HG03060 (cell line): Measurements from ENCODE around the gene TOMM40.
"Not testable (repeated sequence)": the region's sequence is repeated elsewhere in the genome, so short reads cannot be mapped to it uniquely, and the experiment has no call there.

Experiments used
- ATAC-seq: cut with Tn5 transposase; IDR thresholded peaks from one replicate; pipeline ENCODE4 v1.9.1; 2021; ENCODE audit warnings: low read depth, moderate number of reproducible peaks; ENCODE audit not compliant: unreplicated experiment

TOMM40 gene

DNA sequence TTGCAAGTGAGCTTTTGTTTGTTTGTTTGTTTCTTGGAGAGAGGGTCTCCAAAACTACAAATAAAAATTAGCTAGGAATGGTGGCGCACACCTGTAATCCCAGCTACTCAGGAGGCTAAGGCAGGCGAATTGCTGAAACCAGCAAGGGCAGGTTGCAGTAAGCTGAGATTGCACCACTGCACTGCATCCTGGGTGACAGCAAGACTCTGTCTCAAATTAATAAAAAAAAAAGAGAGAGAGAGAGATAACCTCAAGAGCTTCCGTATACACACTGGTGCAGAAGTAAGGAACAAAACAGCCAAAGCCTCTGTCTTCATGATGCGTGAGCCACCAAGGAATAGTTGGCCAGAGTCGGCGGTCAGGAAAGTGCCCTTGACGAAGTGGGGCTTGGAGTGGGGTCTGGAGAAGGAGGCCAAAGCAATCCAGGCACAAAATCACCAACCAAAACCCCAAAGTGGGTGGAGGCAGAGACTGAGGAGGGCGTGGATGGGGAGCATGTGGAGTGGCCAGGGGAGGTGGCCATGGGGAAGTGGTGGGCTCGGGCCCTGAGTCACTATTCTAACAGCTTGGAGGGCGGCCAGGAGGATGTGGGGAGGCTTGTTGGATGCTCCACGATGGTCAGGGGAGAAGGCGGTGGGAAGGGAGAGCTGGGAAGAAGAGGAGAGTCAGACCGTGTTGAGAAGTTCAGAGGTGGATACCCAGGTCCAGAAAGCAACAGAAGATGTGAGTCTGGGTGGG is 21.2 kb upstream of the TOMM40 start:
- no peak for ATAC-seq

DNA sequence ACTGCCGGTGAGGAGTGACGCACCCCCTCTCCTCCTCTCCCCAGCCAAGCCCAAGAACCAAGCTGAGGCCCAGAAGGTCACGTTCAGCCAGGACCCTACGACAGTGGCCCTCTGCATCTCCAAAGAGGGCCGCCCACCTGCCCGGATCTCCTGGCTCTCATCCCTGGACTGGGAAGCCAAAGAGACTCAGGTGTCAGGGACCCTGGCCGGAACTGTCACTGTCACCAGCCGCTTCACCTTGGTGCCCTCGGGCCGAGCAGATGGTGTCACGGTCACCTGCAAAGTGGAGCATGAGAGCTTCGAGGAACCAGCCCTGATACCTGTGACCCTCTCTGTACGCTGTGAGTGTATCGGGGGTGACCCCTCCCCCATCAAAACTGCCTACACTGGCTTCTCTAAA is 19.2 kb upstream of the TOMM40 start:
- ATAC-seq = no peak

DNA sequence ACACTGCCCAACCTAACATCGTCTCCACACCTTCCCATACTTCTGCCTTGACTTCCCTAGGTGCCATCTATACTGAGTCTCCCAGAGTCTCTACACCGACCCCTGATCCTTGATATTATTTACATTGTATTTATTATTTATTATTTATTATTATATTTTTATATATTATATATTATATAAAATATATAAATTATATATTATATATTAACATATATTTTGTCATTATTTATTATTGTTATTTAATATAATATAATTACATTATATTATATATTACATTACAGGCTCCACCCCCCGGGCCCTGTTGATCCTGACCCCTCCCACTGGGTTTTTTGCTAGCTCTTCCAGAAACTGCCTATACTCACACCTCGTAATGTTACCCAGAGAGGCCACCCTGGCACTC is 18.4 kb upstream of the TOMM40 start:
- ATAC-seq = no peak

DNA sequence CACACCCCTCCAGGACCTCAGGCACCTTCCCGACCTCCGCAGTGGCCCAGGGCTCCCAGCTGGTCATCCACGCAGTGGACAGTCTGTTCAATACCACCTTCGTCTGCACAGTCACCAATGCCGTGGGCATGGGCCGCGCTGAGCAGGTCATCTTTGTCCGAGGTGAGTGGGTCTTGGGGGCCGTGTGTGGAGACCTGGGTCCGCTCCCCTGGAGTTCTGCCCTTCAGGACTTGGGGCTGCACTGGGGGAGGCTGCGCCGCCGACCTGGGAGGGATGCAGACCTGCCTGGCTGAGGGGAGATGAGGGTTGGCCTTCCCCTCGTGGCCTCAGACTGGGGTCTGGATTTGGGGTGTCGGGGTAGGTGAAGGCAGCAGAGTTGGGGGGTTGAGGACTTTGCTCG is 16.7 kb upstream of the TOMM40 start:
- no peak for ATAC-seq

DNA sequence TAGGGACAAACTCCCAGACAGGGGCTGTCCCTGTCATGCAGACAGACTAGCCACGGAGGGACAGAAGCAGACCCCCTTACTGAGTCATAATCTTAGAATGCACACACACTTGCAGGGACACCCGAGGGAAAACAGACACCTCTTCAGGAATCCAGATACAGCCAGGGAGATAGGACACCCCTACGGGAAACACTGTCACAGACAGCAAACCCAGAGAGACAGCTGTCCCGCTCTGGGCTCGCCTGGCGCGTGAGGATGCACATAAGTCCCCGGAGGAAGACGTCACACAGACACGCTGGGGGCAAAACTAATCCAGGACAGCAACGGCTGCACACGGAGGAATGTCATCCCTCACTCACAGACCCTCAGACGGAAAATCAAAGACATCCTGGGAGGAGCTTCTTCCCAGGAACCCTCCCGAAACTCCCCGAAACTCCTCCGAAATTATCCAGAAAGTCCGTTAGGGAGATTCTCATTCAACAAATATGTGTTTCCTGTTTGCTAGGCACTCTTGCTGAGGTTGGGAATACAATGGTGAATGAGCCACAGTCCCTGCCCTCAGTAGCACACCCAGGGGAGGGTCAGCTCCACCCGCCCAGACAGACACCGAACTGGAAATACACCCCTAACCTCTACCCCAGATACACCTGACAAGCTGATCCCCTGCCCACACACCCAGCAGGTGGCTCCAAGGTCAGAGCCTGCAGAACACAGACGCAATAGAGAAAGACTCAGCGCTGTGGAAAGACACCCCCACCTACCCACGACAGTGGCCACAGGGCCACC is 15.2 kb upstream of the TOMM40 start:
- no peak for ATAC-seq

DNA sequence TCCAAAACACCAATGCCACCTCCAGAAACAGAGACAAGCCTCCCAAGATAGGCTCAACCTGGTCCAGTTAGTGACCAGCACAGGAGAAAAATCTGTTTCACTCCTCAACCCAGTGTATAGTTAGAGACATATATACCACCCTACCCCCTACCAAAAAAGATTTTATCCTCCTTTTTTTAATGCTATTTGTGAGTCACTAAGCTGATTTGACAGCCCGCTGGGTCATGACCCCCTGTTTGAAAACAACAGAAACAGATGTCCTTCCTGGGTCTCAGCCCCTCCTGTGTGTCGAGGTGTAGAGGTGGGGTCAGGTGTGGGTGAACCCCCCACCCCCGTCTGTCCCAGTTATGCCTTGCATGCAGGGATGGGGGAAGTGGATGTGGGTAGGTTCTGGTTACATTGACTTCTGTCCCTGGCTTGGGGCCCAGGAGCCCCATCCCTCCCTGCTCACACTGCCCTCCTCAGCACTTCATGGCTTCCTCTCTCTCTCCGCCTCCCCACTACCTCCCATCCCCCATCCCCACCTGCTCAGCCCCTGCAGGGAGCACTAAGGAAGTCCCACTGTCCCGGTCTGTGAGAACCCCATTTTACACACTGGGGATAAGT is 14.0 kb upstream of the TOMM40 start:
- ATAC-seq = no peak

DNA sequence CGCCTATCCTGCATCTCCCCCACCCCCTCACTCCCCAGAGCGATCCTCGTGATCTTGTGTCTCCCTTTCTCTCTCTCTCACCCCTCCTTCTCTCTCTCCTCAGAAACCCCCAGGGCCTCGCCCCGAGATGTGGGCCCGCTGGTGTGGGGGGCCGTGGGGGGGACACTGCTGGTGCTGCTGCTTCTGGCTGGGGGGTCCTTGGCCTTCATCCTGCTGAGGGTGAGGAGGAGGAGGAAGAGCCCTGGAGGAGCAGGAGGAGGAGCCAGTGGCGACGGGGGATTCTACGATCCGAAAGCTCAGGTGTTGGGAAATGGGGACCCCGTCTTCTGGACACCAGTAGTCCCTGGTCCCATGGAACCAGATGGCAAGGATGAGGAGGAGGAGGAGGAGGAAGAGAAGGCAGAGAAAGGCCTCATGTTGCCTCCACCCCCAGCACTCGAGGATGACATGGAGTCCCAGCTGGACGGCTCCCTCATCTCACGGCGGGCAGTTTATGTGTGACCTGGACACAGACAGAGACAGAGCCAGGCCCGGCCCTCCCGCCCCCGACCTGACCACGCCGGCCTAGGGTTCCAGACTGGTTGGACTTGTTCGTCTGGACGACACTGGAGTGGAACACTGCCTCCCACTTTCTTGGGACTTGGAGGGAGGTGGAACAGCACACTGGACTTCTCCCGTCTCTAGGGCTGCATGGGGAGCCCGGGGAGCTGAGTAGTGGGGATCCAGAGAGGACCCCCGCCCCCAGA is 12.8 kb upstream of the TOMM40 start:
- no peak for ATAC-seq

DNA sequence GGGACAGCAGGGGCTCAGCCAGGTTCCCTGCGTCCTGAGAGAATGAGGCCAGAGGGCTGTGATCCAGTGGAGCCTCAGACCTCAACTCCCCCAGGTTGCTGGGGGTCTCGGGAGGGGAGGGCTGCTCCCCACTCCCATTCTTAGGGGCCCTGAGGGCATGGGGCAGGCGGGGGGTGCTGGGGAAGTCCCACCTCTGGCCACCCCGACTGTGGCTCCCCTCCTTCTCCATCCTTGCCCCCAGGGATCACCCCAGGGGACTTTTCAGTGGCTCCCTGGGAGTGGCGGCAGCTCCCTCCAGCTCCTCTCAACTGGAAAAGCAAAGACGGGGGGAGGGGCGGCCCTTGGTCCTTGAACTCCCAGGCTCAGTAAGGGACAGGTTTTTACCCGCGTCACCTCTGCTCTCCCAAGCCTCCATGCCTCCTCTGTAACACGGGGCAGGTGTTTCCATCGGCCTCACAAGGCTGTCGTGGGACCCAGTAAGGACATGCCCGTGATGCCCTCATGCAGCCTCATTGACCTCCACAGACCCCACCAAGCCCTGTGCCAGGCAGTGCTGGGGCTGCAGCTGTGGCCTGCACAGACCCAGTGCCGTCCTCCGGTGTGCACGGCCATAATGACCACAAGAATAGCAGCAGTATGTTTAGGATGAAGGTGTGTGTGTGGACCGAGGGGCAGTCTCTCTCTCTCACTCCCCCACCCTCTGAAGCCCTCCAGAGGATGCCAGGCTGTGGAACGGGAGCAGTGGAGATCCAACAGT is 11.6 kb upstream of the TOMM40 start:
- no peak for ATAC-seq

DNA sequence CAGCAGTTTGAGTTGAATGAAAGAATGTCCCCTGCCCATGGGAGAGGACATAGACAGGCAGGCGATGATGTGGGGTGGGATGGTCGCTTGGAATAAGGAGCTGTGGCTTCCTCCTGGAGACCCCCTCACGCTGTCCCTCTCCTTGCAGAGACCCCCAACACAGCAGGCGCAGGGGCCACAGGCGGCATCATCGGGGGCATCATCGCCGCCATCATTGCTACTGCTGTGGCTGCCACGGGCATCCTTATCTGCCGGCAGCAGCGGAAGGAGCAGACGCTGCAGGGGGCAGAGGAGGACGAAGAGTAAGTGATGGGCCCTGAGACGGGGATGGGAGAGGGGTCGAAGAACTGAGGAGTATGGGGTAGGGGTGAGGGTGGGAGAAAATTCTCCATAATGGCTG is 9.0 kb upstream of the TOMM40 start:
- ATAC-seq = no peak

DNA sequence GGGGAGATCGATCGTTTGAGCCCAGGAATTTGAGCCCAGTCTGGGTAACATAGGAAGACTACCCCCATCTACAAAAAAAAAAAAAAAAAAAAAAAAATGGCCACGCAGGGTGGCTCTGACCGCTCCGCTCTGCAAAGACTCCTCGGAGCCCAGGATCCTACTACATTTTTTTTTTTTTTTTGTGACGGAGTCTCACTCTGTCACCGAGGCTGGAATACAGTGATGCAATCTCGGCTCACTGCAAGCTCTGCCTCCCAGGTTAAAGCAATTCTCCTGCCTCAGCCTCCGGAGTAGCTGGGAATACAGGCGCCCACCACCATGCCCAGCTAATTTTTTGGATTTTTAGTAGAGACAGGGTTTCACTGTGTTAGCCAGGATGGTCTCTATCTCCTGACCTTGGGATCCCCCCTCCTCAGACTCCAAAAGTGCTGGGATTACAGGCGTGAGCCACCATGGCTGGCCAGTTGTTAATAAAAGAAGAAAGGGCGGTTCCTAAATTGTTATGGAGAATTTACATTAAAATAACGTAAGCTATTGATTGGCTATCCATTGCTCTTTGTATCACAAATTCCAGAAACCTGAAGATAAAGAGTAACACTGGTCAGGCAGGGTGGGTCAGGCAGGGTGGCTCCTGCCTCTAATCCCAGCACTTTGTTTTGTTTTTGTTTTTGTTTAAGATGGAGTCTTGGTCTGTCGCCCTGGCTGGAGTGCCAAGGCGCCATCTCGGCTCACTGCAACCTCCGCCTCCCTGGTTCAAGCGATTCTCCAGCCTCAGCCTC is 8.2 kb upstream of the TOMM40 start:
- ATAC-seq = not testable (repeated sequence)

DNA sequence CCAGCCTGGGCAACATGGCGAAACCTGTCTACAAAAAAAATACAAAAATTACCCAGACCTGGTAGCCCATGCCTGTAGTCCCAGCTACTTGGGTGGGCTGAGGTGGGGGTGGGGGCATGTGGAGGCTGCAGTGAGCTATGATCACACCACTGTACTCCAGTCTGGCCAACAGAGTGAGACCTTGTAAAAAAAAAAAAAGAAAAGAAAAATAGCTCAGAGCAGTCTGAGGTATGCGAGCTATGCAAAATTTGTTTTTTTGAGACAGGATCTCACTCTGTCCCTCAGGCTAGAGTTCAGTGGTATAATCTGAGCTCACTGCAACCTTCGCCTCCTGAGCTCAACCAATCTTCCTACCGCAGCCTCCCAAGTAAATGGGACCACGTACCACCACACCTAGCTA is 7.1 kb upstream of the TOMM40 start:
- ATAC-seq = no peak

DNA sequence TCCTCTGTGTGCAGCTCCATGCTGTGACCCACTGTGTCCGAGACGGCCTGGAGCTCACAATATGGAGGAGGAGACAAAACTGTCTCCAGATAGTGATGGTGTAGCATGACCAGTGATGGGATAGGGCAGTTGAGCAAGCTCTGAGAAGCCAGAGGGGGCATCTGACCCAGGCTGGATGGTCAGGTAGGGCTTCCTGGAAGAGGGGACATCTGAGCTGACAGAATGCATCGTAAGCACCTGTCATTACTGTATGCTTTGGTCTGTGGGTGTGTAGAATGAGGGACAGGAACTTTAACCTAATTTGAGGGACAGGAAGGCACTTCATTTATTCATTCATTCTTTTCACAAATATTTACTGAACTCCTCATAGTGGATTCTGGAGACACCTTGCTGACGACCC is 6.5 kb upstream of the TOMM40 start:
- no peak for ATAC-seq

DNA sequence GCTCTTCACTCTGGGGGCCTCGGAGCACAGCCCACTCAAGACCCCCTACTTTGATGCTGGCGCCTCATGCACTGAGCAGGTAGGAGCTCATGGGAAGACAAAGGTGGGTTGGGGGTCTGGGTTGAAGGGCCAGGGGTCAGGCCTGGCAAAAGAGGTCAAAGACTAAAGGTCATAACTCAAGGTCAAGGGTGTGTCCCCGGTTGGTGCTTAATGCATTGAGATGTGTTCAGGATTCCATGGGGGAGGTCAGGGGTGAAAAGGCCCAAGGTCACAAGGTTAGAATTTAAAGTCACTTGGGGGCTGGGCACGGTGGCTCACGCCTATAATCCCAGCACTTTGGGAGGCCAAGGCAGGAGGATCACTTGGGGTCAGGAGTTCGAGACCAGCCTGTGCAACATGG is 4.9 kb upstream of the TOMM40 start:
- no peak for ATAC-seq

DNA sequence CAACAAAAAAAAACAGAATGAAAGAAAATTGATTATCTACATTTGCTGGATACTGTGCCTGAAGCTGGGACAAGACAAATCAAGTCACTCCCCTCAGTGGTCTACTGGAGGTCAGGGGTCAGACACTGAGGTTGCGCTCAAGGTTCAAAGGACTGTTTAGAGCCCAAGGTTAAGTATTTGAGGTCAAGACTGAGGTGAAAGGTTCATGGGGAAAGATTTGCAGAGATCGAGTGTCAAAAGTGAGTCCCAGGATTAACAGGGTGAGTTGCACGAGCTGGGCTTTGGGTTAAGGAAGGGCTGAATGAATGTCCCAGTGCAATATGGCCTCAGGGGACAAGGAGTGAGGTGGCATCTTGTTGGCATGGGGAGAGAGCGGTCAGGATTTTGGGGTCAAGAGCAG is 3.4 kb upstream of the TOMM40 start:
- ATAC-seq = no peak

DNA sequence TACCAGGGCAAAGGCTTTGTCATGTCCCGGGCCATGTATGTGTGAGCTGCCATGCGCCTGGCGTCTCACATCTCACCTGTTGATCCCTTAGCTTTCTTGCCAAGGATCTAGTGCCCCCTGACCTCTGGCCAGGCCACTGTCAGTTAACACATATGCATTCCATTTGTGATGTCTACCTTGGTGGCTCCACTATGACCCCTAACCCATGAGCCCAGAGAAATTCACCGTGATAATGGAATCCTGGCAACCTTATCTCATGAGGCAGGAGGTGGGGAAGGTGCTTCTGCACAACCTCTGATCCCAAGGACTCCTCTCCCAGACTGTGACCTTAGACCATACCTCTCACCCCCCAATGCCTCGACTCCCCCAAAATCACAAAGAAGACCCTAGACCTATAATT is 2.7 kb upstream of the TOMM40 start:
- ATAC-seq = not testable (repeated sequence)

DNA sequence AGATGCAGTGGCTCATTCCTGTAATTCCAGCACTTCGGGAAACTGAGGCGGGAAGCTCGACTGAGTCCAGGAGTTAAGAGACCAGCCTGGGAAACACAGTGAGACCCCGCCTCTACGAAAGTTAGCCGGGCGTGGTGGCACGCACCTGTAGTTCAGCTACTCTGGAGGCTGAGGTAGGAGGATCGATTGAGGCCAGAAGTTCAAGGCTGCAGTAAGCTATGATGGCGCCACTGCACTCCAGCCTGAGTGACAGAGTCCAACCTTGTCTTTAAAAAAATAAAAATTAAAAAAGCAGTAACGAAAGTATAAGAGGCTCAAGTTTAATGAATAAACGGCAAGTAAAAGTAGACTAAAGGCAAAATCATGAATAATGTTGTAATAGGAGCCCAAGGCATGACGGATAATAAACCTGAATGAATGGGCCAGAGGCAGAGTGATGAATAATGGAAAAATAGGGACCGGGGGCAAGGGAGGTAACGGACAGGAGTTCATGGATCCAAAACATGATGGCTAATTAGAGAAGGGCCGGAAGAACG is 1.2 kb upstream of the TOMM40 start:
- no peak for ATAC-seq

DNA sequence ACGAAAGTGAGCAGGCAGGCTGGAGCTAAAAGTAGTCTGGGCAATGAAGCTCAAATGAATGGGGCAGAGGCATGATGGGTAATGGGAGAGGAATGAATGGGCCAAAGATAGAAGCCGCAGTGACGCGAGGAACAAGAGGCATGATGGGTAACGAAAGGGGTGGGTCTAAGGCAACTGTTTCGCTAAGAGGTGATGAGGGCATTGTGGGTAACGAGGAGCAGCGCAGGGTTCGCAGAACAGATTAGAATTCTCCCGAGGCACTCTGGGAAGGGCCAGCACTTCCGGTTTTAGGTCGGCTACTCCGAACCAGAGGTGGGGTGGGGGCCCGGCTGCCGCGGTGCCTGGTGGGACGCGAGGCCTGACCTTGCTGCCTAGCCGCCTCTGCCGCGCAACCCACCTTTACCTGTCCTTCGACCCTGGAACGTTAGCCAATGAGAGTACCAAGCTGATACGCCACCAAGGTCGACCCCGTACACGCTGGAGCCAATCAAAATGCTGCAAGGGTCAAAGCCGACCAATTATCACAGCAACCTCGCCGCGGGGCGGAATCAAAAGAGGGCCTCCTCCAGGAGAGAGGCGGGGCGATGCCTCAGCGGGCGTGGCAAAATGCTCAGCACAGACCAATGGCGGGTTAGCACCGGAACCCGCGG is 563 bp upstream of the TOMM40 start:
- peak; percentile 69 for ATAC-seq

DNA sequence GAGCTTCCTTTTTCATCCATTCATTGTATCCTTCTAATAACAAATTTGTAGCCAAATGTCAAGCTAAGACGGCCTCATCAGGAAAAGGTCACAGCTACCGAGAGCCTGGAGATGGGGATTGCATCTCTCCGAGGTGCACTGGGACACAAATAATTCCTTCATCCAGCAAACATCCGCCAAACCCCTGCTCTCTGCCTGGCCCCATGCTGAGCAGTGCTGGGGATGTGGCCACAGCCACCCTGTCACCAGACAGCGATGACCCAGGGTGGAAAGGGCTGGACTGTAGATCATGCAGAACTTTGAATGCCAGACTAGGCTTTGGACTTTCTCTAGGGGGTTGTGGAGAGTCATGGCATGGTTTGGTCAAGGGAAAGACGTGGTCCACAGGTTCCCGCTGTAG is 1.9 kb downstream of the TOMM40 start:
- no peak for ATAC-seq
